ENCODE results near the gene TRIM6.

- TF ChIP-seq CTCF (conservative IDR thresholded peaks at IDR 0.05; ENCODE audit: low read depth, low read length) (no peak), EZH2phosphoT487 (IDR thresholded peaks at IDR 0.05; ENCODE audit: borderline replicate concordance, low read length) (no peak), EZH2 (IDR thresholded peaks at IDR 0.05; ENCODE audit: low read length, unreplicated experiment) (no peak)
Measured at GRCh38 chr11:5575152-5575551, 21.3 kb upstream of the TRIM6 start.

Data from PC-3 (cell line).